Keratinocyte (primary cell): Measurements from ENCODE around the gene ELF3.

ENCODE experiments used
- EZH2 ChIP-seq: IDR thresholded peaks from one replicate; pipeline ENCODE4 v1.6.1; 2012; ENCODE audit warnings: inconsistent platforms, mild to moderate bottlenecking, low read length, moderate library complexity
- TF ChIP-seq, protein P1 (sequence below), 3 experiments: IDR thresholded peaks in 1 of 3; conservative IDR thresholded peaks in 1 of 3; optimal IDR thresholded peaks in 1 of 3; 2 replicates in 2 of 3; 3 replicates in 1 of 3; pipeline versions ENCODE3 to v1.5.1; 2011; ENCODE audit warnings: low read length in 3 of 3, mild to moderate bottlenecking in 3 of 3, moderate library complexity in 2 of 3, control low read depth in 1 of 3, inconsistent platforms in 1 of 3; ENCODE audit not compliant: insufficient read depth in 2 of 3; ENCODE audit errors: extremely low read depth in 1 of 3

DNA sequence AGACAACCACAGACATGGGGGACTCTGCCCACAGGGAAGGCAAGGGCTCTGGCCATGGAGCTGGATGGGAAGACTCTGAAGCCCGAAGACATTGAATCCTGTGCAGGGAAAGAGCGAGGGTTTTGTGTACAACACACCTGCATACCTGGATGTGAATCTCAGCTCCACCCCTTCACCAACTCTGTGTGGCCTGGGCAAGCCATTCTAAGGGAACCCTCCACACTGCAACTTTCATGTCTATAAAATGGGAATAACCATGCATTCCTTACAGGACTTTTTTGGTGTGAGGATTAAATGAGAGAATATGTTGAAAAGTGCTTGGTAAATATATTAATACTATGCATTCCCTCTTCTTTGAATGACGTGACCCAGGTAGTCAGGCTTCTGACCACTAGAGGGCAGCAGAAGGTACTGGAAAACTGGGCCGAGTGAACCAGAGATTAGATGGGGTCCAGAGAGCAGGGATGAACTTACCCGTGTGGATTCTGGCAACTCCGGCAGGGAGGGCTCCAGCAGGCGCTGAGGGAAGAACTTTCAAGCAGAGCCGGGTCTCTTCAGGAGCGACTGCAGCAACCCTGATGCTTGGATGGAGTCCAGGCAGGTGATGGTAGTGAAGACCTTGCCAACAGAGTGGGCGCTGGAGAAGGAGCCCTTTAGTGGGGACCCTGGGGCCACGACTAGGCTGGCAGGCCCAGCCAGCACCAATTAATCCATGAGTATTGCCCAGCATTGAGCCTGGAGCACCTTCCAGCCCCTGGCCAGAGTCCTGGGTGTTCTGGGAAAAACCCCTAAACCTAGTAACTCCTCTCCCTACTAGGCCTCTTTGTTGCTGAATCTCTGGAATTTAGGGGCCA, 834 bp upstream of the ELF3 start:
- TF ChIP-seq, protein P1, sequence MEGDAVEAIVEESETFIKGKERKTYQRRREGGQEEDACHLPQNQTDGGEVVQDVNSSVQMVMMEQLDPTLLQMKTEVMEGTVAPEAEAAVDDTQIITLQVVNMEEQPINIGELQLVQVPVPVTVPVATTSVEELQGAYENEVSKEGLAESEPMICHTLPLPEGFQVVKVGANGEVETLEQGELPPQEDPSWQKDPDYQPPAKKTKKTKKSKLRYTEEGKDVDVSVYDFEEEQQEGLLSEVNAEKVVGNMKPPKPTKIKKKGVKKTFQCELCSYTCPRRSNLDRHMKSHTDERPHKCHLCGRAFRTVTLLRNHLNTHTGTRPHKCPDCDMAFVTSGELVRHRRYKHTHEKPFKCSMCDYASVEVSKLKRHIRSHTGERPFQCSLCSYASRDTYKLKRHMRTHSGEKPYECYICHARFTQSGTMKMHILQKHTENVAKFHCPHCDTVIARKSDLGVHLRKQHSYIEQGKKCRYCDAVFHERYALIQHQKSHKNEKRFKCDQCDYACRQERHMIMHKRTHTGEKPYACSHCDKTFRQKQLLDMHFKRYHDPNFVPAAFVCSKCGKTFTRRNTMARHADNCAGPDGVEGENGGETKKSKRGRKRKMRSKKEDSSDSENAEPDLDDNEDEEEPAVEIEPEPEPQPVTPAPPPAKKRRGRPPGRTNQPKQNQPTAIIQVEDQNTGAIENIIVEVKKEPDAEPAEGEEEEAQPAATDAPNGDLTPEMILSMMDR (optimal IDR thresholded peaks at IDR 0.05 in 1 of 3, IDR thresholded peaks at IDR 0.05 in 1 of 3, conservative IDR thresholded peaks at IDR 0.05 in 1 of 3; ENCODE audit: extremely low read depth in 1 of 3, insufficient read depth in 2 of 3, low read length in 3 of 3), result peak; percentile 77 to 88 (median 78)
- no peak for TF ChIP-seq EZH2
